GM21367 (cell line): ENCODE results near the gene HCRTR2.
"Not testable (repeated sequence)": the region's sequence is repeated elsewhere in the genome, so short reads cannot be mapped to it uniquely, and the experiment has no call there.

Experiments
- ATAC-seq: cut with Tn5 transposase; IDR thresholded peaks from one replicate; pipeline ENCODE4 v1.9.1; 2021; ENCODE audit not compliant: unreplicated experiment

The HCRTR2 gene

GRCh38 chr6:55212156-55212555 lies 37.8 kb downstream of the HCRTR2 start:
- ATAC-seq = no peak

- ATAC-seq = no peak
Measured at GRCh38 chr6:55220961-55221360, 46.6 kb downstream of the HCRTR2 start.

- no peak for ATAC-seq
Measured at GRCh38 chr6:55227862-55228261, 53.5 kb downstream of the HCRTR2 start.

GRCh38 chr6:55239099-55239498 lies 64.8 kb downstream of the HCRTR2 start:
- no peak for ATAC-seq

GRCh38 chr6:55240975-55241605 lies 66.8 kb downstream of the HCRTR2 start:
- ATAC-seq = not testable (repeated sequence)

GRCh38 chr6:55250400-55250799 lies 76.1 kb downstream of the HCRTR2 start:
- ATAC-seq = no peak

- ATAC-seq = no peak
Measured at GRCh38 chr6:55255113-55255512, 80.8 kb downstream of the HCRTR2 start.

GRCh38 chr6:55260181-55260580 lies 85.9 kb downstream of the HCRTR2 start:
- no peak for ATAC-seq

GRCh38 chr6:55265409-55266114 lies 91.2 kb downstream of the HCRTR2 start:
- no peak for ATAC-seq

GRCh38 chr6:55266896-55267295 lies 92.6 kb downstream of the HCRTR2 start:
- no peak for ATAC-seq

- peak; percentile 49 for ATAC-seq
Measured at GRCh38 chr6:55276745-55277530, 102.6 kb downstream of the HCRTR2 start.

- no peak for ATAC-seq
Measured at GRCh38 chr6:55277646-55278045, 103.3 kb downstream of the HCRTR2 start.

- no peak for ATAC-seq
Measured at GRCh38 chr6:55281215-55281614, 106.9 kb downstream of the HCRTR2 start.

- ATAC-seq = no peak
Measured at GRCh38 chr6:55282115-55282514, 107.8 kb downstream of the HCRTR2 start.

- ATAC-seq = no peak
Measured at GRCh38 chr6:55286824-55287223, 112.5 kb downstream of the HCRTR2 start.

- no peak for ATAC-seq
Measured at GRCh38 chr6:55290736-55291135, 116.4 kb downstream of the HCRTR2 start.

- no peak for ATAC-seq
Measured at GRCh38 chr6:55293116-55293515, 118.8 kb downstream of the HCRTR2 start.

- ATAC-seq = not testable (repeated sequence)
Measured at GRCh38 chr6:55297214-55297613, 122.9 kb downstream of the HCRTR2 start.

- ATAC-seq = no peak
Measured at GRCh38 chr6:55299286-55299985, 125.1 kb downstream of the HCRTR2 start.

GRCh38 chr6:55304747-55305146 lies 130.4 kb downstream of the HCRTR2 start:
- no peak for ATAC-seq

- no peak for ATAC-seq
Measured at GRCh38 chr6:55319961-55320695, 145.8 kb downstream of the HCRTR2 start.
